Omental fat pad (tissue), 4 donors: Measurements from ENCODE around the gene TAAR1. TPM values are rescaled to one million over a fixed set of nuclear protein-coding genes. Genes with fewer than 3 reads are reported as not detected.
"Not testable (repeated sequence)": the region's sequence is repeated elsewhere in the genome, so short reads cannot be mapped to it uniquely, and the experiment has no call there.

ENCODE experiments used
- ATAC-seq: fragments of 150-250 bp; one replicate; pipeline ENCODE4 v1.9.1; 2016; ENCODE audit warnings: mild to moderate bottlenecking, moderate library complexity; ENCODE audit not compliant: low FRiP score
- DNase-seq: peaks from one replicate; pipeline ENCODE4 v3.0.0-alpha.2; 2019; ENCODE audit warnings: low spot score
- total RNA-seq, 4 donors: library from RNA; depleted of rRNA; stranded (reverse); fragments of >200 nt; gene quantifications; one replicate each; pipeline ENCODE4 v1.1.0, GENCODE V29; 2016
- TF ChIP-seq, protein P1 (sequence below), 3 donors: fragments of 450-650 bp; IDR thresholded peaks; one replicate each; pipeline ENCODE4 v1.5.1; 2016 to 2017; ENCODE audit warnings: antibody characterized with exemption in 3 of 3, mild to moderate bottlenecking in 3 of 3, moderate library complexity in 2 of 3

Gene TAAR1
- total RNA-seq, 4 donors from 2014 or later, result not detected

DNA sequence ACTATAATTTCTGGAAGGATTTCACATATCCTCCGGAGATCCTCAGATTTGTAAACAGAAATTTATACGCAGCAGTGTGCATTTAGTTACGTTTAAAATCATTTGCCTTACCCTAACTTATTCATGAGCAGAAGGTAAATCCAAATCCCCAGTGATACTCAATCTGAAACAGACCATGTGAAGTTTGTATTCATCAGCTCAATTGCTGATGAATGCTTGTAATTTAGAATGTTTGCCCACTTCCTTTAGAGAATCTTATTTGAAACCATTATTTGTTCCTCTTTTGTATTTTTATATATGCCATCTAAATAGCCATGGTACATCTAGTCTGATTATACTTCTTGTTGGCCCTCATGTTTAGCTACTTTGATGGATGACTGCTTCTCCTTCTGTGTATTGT lies 15.4 kb downstream of the TAAR1 start:
- ATAC-seq, result no peak
- DNase-seq, result no peak

DNA sequence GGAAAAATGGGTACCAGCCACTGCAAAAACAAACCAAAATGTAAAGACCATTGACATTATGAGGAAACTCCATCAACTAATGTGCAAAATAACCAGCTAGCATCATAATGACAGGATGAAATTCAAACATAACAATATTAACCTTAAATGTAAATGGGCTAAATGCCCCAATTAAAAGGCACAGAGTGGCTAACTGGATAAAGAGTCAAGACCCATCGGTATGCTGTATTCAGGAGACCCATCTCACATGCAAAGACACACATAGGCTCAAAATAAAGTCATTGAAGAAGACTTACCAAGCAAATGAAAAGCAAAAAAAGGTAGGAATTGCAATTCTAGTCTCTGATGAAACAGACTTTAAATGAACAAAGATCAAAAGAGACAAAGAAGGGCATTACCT lies 21.8 kb downstream of the TAAR1 start:
- not testable (repeated sequence) for ATAC-seq

More for the DNA sequence above, 15.4 kb downstream of the TAAR1 start:
- TF ChIP-seq, protein P1, sequence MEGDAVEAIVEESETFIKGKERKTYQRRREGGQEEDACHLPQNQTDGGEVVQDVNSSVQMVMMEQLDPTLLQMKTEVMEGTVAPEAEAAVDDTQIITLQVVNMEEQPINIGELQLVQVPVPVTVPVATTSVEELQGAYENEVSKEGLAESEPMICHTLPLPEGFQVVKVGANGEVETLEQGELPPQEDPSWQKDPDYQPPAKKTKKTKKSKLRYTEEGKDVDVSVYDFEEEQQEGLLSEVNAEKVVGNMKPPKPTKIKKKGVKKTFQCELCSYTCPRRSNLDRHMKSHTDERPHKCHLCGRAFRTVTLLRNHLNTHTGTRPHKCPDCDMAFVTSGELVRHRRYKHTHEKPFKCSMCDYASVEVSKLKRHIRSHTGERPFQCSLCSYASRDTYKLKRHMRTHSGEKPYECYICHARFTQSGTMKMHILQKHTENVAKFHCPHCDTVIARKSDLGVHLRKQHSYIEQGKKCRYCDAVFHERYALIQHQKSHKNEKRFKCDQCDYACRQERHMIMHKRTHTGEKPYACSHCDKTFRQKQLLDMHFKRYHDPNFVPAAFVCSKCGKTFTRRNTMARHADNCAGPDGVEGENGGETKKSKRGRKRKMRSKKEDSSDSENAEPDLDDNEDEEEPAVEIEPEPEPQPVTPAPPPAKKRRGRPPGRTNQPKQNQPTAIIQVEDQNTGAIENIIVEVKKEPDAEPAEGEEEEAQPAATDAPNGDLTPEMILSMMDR (IDR thresholded peaks at IDR 0.05), result no peak

DNA sequence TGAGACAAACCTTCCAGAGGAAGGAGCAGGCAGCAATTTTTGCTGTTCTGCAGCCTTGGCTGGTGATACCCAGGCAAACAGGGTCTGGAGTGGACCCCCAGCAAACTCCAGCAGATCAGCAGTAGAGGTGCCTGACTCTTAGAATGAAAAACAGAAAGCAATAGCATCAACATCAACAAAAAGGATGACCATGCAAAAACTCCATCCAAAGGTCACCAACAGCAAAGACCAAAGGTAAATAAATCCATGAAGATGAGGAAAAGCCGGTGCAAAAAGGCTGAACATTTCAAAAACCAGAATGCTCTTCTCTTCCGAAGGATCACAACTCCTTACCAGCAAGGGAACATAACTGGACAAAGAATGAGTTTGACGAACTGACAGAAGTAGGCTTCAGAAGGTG lies 23.1 kb downstream of the TAAR1 start:
- not testable (repeated sequence) for ATAC-seq, DNase-seq

More for the DNA sequence above, 21.8 kb downstream of the TAAR1 start:
- DNase-seq, result not testable (repeated sequence)

DNA sequence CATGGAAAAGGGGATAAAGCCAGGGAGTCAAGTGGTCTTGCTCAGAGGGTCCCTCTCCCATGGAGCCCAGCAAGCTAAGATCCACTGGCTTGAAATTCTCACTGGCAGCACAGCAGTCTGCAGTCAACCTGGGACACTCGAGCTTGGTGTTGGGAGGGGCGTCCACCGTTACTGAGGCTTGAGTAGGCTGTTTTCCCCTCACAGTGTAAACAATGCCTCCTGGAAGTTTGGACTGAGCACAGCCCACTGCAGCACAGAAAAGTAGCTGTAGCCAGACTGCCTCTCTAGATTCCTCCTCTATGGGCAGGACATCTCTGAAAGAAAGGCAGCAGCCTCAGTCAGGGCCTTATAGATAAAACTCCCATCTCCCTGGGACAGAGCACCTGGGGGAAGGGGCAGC lies 23.7 kb downstream of the TAAR1 start:
- ATAC-seq, DNase-seq: not testable (repeated sequence)

DNA sequence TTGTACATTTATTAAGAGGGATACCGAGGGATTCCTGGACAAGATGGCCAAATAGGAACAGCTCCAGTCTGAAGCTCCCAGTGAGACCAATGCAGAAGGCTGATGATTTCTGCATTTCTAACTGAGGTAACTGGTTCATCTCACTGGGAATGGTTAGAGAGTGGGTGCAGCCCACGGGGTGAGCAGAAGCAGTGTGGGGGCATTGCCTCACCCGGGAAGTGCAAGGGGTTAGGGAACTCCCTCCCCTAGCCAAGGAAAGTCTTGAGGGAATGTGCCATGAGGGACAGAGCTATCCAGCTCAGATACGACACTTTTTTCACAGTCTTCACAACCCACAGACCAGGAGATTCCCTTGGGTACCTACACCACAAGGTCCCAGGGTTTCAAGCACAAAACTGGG lies 24.2 kb downstream of the TAAR1 start:
- TF ChIP-seq, protein P1 (IDR thresholded peaks at IDR 0.05), result no peak
- DNase-seq, result no peak
- no peak for ATAC-seq

DNA sequence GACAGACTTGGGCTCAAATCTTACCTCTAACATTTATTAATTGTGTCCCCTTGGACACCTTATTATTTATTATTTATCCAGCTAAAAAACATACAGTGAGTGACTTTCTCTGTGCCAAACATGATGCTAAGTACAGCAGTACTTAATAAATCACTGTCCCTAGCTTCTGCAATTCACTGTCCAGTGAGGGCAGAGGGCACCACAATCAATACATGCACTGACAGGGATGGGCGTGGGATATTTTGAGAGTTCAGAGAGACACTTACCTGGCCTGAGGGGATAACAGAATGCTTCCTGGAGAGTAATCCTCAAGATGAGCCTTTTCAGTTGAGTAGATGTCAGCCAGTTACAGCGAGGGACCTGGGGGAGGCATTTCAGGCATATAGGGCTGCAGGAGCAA lies 25.6 kb downstream of the TAAR1 start:
- ATAC-seq (no peak), DNase-seq (no peak)
- TF ChIP-seq, protein P1 (IDR thresholded peaks at IDR 0.05), result no peak

DNA sequence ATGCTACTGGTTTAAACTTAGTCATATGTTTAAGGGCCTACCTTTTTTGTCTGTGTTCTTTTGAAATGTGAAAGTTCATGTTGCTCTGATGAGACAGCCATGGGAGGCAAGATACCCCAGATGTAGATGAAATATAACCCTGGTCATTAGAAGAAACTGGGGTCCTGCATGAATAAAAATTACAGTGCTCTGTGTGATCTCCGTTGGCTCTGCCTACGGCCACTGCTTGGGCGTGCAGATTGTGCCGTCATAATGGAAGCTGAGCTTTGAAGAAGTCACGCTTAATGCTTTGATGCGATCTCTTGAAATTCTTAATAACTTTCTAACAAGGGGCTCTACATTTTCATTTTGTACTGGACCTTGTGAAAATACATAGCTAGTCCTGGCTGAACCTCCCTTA lies 34.8 kb downstream of the TAAR1 start, which contains the start of gene TAAR2:
Gene TAAR2, minus strand, starts transcription at position 101 of the 400 bp plus-strand sequence. Its CDS starts 0 bp downstream, at position 101.
- DNase-seq, result no peak
- no peak for ATAC-seq
- TF ChIP-seq, protein P1 (IDR thresholded peaks at IDR 0.05), result no peak

DNA sequence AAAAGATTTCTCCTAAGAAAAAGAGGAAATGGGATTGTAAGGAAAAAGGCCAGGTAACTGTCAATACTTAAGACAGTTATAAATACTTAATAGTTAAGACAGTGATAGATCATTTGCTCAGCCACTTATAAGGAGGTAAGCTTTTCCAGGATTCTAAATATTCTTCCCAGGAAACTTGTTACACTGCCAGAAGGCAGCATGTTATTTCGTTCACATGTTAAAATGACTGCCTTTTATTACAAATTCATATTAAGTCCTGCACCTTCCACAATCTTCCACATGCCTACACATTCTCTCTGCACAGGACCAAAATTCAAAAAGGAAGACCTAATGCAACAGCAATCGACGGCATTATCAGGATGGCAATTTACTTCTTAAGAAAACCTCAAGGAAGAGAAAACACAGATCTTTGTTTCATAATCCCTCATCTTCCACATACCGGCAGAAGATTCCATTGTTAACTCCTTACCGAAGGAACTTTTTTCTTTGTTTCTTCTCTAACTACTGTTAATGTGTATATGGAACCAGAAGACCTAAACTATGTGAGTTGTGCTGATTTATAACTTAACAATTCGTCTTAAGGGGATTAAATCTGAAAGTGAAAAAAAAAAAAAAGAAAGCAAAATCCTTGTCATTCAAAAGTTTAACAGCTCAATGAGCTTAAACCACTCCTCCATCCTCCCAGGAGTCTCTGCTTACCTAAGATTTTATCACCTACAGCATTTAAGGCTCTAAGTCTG lies 35.7 kb downstream of the TAAR1 start:
- no peak for ATAC-seq
- DNase-seq, result no peak
- TF ChIP-seq, protein P1 (IDR thresholded peaks at IDR 0.05), result no peak
